Mucosa of descending colon (tissue), 3 donors: Measurements from ENCODE around the gene EFCAB8. TPM values are rescaled to one million over a fixed set of nuclear protein-coding genes. Genes with fewer than 3 reads are reported as not detected.

Source experiments
- ATAC-seq: fragments of 200-7000 bp; cut with Tn5 transposase; one replicate; pipeline ENCODE4 v1.9.1; 2020; ENCODE audit warnings: mild to moderate bottlenecking, moderate library complexity
- DNase-seq, 3 donors: peaks; one replicate each; pipeline ENCODE4 v3.0.0-alpha.2; 2020
- H3K36me3 ChIP-seq: fragments of 200-600 bp; one replicate; pipeline ENCODE4 v1.8.0; 2021; ENCODE audit warnings: low read depth, mild to moderate bottlenecking
- H3K4me1 ChIP-seq: fragments of 200-600 bp; one replicate; pipeline ENCODE4 v1.8.0; 2021; ENCODE audit warnings: low read depth, mild to moderate bottlenecking
- H3K4me3 ChIP-seq: fragments of 200-600 bp; one replicate; pipeline ENCODE4 v1.8.0; 2021; ENCODE audit warnings: mild to moderate bottlenecking
- H3K9me3 ChIP-seq: fragments of 200-600 bp; one replicate; pipeline ENCODE4 v1.8.0; 2021; ENCODE audit warnings: mild to moderate bottlenecking
- CTCF ChIP-seq: fragments of 200-600 bp; IDR thresholded peaks from one replicate; pipeline ENCODE4 v1.8.0; 2022; ENCODE audit warnings: antibody characterized with exemption, mild to moderate bottlenecking
- intact Hi-C, 2 donors: fragments of 100-400 bp; cut with DNase I in 1 of 2; cut with micrococcal nuclease in 1 of 2; formaldehyde crosslinking; loops; one replicate each; pipeline versions ENCODE4 v1.11.0 to v1.11.1; 2022; cut with DNase I, micrococcal nuclease
- total RNA-seq, 3 donors: library from RNA; stranded (reverse); fragmentation: NEBNext Ultra II Directional in 2 of 3; extraction: Animal tissue kit (Norgen Biotek cat#: 25700) in 2 of 3; gene quantifications; one replicate each; pipeline versions ENCODE4 v1.2.1 to v1.2.4, GENCODE V29; 2021 to 2023
- donor health status: DM: no; HTN: no; CAD: no; lungs with moderate emphysema.
- donor health status: DM: no; HTN: no; CAD: no.
- donor health status: DM: no; HTN: yes; CAD: no.

The EFCAB8 gene
- total RNA-seq, 3 donors from 2014 or later: 0.17 to 0.66 TPM; not detected in 1

- TF ChIP-seq CTCF: no peak
- ATAC-seq (no peak), DNase-seq (no peak)
- Histone ChIP-seq H3K4me3 (no peak overlapping the region), H3K4me1 (no peaks in the 10 kb centered on the region), H3K9me3 (peaks cover 7% of the 10 kb centered on the region), H3K36me3 (no peaks in the 10 kb centered on the region)
- intact Hi-C loops: no loop called here
Observed at GRCh38 chr20:32920530-32921298, 62.0 kb downstream of the EFCAB8 start.

GRCh38 chr20:32922466-32922865, 63.7 kb downstream of the EFCAB8 start:
- intact Hi-C loops: no loop called here
- ATAC-seq (no peak), DNase-seq (no peak)
- no peaks in the 10 kb centered on the region for H3K36me3 ChIP-seq
- no peak overlapping the region for H3K4me3 ChIP-seq
- H3K4me1 ChIP-seq: no peaks in the 10 kb centered on the region
- TF ChIP-seq CTCF: no peak
- H3K9me3 ChIP-seq: no peaks in the 10 kb centered on the region

- ATAC-seq (no peak), DNase-seq (no peak)
- no peaks in the 10 kb centered on the region for H3K36me3 ChIP-seq
- no peaks in the 10 kb centered on the region for H3K9me3 ChIP-seq
- no peaks in the 10 kb centered on the region for H3K4me1 ChIP-seq
- TF ChIP-seq CTCF: no peak
- intact Hi-C loops: no loop called here
- H3K4me3 ChIP-seq: no peak overlapping the region
Observed at GRCh38 chr20:32924781-32925180, 66.1 kb downstream of the EFCAB8 start.

GRCh38 chr20:32925481-32926196, 66.9 kb downstream of the EFCAB8 start:
- intact Hi-C loops: no loop called here
- Histone ChIP-seq H3K9me3 (no peaks in the 10 kb centered on the region), H3K4me3 (no peak overlapping the region), H3K36me3 (no peaks in the 10 kb centered on the region), H3K4me1 (no peaks in the 10 kb centered on the region)
- no peak for TF ChIP-seq CTCF
- DNase-seq: no peak
- no peak for ATAC-seq

GRCh38 chr20:32929162-32929561, 70.4 kb downstream of the EFCAB8 start:
- Histone ChIP-seq H3K4me1 (no peaks in the 10 kb centered on the region), H3K36me3 (no peaks in the 10 kb centered on the region), H3K4me3 (no peak overlapping the region), H3K9me3 (no peaks in the 10 kb centered on the region)
- TF ChIP-seq CTCF: no peak
- DNase-seq (no peak), ATAC-seq (no peak)
- intact Hi-C loops: no loop called here
